Measurements from ENCODE around the gene SUSD1.
"Not testable (repeated sequence)": the region's sequence is repeated elsewhere in the genome, so short reads cannot be mapped to it uniquely, and the experiment has no call there.

The SUSD1 gene

DNA sequence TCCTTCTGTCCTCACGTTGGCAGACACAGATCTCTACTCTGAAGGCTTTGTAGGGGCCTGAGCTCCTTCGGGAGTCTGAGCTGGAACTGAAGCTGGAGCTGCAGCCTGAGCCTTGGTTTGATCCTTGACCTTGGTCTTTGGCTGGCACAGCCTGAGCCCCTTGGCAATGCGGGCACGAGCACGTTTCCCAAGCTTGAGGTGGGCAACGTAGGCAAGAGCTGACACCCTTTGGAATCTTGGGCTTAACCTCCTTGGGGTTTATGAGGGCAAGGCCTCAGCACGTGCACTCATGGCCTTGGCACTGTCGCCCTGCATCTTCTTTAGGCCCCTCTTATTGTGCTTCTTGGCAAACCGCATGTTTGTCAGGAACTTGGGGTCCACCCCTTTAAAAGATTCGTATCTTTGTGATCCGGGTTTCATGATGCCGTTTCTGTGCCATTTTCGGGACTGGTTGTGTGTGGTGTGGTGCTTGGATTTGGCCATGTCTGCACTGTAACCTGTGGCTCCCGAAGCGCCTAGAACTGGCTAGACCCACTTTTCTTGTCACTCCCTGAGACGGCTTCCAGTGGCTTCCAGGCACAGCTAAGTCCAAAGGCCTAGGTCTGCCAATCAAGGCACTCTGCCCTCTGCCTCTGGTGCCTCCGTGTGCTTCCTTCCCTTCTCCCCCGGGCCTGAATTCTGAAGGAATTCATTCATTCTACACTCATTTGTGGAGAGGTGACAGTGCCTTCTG is 1.4 kb downstream of the SUSD1 start:
- DNase-seq (ENCODE audit: low read depth in 3 of 3) = no peak

DNA sequence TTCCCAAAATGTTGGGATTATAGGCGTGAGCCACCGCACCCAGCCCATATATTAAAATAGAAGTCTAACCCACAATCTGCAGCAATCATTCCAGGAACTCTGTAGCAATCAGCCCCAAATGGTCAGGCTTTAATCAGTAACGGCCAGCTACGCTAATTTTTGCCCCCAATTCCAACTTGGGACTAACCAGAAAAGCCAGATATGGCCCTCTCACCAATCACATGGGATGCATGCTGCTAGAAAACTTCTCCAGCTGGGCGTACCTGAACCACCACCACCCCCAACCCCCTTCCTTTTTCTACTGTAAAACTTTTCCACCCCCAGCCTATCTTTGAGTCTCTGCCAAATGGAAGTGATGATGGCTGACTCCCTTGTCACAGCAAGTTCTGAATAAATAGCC is 4.1 kb downstream of the SUSD1 start:
- DNase-seq (ENCODE audit: low read depth in 3 of 3) = no peak

DNA sequence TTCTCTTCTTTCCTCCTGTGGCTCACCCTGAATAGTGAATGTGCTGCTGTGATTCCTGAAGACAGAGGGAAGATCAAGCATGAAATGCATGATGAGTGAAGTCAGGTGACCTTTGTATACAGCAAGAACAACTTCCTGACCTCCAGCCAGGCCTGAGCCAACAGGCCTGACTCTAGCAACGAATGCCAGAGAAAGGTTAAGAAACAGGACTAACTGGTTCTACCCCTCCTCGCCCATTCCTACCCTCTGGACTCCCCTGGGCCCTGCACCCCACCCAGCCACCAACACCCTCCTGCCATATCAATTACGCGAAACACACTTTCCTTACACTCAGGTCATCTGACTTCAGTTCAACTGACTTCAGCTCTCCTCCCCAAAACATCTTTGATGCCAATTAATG is 4.9 kb downstream of the SUSD1 start:
- DNase-seq (ENCODE audit: low read depth in 3 of 3) = no peak

DNA sequence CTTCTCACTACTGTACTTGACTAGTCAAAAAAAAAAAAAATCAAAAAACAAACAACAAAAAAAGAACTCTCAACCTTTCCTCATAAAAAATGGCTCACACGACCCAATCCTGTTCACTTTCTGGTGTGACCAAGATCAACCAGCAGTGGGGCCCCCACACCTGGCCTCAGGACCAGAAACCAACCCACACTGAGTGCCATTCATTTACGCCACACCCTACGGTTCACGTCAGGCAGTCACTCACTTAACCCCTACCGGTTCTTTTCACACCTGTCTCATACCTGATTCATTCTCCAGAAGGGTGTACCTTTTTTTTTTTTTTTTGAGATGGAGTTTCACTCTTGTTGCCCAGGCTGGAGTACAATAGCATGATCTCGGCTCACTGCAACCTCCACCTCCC is 5.7 kb downstream of the SUSD1 start:
- DNase-seq (ENCODE audit: low read depth in 3 of 3) = no peak

DNA sequence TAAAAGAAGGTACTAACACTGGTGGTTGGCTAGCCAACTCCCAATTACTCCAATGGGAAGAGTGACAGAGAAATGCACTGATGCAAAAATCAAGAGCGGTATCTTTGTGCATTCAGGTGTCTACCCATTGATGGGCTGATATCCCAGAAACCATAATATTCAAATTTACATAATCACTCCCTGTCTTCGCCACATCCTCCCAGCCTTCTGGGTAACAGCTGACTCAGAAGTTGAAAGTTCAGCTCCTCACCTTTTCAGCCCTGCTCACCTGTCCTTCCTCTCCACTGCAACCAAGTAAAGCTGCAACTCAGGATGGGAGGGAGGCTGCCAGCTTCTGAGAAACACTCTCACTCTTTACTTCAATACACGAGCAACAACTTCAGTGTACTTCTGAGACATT is 6.9 kb downstream of the SUSD1 start:
- DNase-seq (ENCODE audit: low read depth in 3 of 3) = no peak

DNA sequence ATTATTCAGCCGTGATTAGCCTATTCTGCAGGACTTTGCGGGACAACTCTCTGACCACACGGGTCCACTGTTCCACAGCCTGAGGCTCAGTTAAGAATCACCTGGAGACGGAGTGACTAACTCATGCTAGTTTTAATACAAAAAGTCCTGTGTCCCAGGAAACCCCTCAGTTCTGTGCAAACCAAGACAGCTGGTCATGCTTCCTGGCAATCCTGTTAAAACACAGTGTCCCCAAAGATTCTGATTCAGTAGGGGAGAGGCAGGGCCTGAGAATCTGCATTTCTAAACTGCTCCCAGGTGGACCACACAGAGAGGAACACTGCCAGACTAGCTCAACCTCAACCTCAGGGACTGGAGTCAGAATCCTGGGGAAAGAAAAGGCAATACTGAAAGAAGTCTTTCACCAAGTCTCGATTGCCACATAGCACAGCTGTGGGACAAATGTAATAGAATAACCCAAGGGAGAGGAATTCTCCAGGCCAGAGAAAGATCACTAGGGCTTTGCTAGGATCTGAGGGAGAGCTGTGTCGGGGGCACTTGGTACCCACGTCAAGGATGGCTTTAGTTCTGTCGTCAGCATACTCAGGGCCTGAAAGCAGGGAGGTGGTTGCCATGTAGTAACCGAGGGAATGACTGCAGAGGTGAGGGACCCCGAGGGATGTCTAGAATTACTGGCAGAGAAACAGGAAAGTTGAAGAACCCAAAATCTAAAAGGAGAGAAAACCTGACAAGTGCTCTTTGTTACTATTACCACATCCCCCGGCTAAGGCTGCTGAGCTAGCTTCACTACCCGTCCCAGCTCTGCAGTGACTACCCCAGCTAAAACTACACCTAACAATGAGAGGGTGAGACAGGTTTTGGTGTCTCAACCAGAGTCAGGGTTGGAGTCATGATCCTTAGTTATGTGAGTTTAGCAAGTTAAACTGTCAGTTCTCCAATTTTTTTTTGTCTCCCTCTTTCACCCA is 8.6 kb downstream of the SUSD1 start:
- no peak for DNase-seq (ENCODE audit: low read depth in 3 of 3)

DNA sequence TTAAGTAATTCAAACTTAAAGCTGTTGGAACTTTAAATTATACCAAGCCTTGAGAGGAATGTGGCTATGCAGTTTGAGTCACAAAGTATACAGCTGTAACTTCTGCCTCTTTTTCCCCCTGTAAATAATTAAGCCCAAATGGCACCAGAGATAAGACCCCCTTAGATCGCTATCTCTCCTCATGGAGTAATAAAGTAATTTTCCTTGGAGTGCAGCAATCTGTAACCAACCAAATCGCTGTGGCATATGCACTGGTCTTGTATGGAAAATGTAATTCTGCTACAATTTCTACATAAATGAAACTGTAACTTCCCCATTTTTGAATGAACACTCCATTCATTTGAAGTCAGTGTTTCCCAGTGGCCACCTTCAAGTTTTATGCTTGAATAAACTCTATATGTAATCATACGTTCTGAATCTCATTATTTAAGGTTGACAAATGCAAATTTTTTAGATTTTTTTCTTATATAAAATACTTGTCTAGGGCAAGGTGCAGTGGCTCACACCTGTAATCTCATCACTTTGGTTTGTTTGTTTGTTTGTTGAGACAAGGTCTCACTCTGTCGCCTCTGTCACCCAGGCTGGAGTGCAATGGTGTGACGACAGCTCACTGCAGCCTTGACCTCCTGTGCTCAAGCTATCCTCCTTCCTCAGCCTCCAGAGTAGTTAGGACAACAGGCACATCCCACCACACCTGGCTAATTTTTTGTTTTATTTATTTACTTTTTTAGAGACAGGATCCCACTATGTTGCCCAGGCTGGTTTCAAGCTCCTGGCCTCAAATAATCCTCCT is 12.3 kb downstream of the SUSD1 start:
- DNase-seq (ENCODE audit: low read depth in 3 of 3) = no peak

DNA sequence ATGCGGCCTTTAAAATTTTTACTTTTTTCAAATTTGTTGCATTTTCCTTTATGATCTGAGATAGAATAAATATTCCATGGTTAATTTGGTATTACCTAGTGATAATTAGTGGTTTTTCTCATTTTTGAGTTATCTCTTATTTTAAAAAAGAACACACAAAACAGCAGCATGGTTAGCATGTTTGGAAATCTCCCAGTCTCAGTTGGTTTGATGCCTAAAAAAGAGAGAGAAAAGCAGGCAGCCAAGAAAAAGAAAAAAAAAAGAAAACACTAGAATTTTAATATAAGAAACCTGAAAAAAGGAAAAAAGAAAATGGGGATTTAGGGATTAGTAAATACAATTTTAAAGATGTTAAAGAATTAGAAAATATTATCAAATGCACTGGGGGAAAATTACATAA is 15.3 kb downstream of the SUSD1 start:
- no peak for DNase-seq (ENCODE audit: low read depth in 3 of 3)

DNA sequence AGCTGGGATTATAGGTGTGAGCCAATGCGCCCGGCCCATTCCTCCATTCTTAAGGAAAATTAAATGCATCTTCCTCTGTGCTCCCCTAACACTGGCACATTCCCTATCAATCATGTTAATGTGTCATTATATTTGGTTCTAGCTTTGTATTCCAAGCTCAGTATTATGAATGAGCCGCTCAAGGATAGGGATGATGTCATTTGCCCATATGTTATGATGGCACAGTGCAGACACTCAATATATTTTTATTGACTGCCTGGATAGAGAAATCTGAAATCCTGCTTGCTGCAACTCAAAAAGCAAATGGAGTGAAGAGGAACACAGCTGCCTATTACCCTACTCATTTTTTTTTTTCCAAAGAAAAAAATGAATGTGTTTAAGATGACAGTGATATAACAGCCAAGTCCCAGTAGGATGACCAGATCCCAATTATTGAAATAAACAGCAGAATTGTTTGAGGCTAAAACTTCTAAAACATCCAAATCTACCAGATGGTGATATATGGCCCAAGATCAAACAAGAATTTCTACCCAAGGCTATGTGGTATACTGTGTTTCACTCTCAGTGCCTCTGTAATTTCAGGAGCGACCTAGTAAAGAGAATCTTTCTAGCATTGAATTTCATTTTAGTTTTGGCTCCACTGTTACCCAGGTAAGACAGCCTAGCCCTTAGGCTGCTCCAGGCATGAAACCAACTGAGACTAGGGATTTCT is 16.3 kb downstream of the SUSD1 start:
- no peak for DNase-seq (ENCODE audit: low read depth in 3 of 3)

DNA sequence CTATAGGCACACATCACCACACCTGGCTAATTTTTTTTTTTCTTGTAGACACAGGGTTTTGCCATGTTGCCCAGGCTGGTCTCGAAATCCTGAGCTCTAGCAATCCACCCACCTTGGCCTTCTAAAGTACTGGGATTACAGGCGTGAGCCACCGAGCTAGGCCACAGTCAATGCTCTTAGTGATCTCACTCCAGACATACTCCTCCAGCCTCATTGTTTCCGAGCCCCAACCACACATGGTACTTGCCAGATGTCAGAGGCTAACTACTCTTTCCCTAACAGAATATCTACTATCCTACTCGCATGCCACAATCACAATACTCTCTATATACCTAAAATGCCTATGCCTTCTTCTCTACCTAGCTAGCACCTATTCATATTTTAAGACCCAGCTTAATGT is 17.1 kb downstream of the SUSD1 start:
- no peak for DNase-seq (ENCODE audit: low read depth in 3 of 3)

DNA sequence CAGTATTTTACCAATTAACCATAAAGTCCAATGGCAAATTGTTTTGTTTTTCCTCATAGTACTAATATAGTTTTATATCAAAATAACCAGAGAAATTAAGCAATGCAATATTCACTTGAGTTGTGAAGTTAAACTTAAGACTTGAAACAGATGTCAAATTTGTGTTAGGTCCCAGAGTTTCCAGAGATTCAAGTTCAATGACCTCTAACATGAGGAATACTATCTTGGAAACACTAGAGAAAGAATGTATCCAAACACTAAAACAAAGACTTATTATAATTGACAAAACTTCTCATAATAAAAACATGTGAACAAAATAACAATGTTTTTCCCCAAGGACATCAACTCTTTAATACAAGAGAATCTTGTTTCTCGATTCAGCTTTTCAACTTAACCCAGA is 18.0 kb downstream of the SUSD1 start:
- DNase-seq (ENCODE audit: low read depth in 3 of 3) = no peak

DNA sequence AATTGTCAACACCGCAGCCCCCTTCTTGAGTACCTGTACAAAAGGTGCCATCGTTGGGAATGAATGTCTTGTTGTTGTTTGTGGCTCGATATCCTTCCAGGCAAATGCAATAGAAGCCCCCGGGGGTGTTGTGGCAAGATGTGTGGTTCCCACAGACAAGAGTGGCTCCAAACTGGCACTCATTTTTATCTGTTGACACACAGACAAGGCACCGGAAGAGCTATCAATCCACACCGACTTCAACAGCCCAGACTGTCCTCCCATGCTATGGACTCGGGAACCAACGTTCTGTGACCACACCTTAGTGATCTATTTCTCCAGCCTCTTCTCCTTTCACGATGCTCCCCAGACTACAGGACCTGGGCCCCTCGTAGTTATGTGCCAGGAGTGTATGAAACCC is 25.9 kb downstream of the SUSD1 start:
- DNase-seq (ENCODE audit: low read depth in 3 of 3) = no peak

DNA sequence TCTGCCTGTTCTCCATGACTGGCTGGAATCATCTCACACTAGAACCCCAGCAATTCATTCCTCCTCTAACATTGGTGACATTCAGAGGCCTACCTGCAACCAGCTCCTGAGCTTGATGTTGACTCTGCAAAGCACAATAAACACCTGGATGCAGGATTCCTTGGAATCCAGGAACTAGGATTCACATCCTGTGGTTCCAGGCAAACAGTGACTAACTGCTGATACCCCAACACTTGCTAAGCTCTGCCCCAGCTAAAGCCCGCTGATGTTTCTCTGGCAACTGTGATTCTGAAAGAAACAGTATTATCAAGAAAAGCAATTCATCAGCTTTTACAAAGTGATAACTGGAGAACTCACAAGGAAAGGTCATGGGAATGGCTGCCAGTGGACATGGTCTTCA is 29.2 kb downstream of the SUSD1 start:
- no peak for DNase-seq (ENCODE audit: low read depth in 3 of 3)

DNA sequence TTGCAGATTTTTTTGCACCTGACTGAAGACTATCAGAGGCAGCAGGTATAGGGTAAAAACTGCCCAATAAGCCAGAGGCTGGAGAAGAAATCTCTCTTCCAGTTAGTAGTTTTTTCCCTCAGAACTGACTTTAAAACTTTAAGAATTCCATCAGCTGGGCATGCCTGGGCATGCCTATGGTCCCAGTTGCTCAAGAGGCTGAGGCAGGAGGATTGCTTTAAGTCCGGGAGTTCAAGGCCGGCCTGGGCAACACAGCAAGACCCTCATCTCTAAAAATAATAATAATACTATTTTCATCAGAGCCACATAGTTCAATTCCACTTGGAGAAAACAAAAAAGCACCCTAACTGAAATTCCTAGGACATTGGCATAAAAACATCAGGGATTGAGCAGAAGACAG is 30.3 kb downstream of the SUSD1 start:
- no peak for DNase-seq (ENCODE audit: low read depth in 3 of 3)

DNA sequence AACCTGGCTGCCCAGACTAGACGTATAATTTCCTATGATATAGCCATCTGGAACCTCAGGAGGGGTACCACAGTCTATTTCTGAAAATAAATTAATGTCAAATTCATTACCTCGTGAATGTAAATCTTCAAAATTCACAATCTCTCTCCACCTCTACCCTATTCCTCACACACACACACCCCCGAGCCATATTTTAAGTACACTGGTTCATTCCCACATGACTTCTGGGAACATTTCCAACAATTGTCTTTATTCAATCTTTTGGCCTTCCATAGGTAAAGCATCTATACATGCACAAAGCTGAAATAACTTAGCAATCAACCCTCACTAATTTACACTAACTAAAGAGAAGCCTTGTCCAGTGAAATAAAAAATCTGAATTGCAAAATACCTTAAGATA is 32.7 kb downstream of the SUSD1 start:
- DNase-seq (ENCODE audit: low read depth in 3 of 3) = no peak

DNA sequence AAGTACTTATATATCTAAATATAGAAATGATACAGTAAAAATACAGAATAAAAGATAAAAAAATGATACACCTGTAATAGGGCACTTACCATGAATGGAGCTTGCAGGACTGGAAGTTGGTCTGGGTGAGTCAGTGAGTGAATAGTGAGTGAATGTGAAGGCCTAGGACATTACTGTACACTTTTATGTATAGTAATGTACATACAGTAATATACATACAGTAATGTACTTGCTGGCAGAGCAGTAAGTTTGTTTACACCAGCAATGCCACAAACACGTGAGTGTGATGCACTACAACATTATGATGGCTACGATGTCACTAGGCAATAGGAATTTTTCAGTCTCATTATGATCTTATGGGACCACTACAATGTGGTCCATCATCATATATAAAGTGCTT is 34.2 kb downstream of the SUSD1 start:
- DNase-seq (ENCODE audit: low read depth in 3 of 3) = no peak

DNA sequence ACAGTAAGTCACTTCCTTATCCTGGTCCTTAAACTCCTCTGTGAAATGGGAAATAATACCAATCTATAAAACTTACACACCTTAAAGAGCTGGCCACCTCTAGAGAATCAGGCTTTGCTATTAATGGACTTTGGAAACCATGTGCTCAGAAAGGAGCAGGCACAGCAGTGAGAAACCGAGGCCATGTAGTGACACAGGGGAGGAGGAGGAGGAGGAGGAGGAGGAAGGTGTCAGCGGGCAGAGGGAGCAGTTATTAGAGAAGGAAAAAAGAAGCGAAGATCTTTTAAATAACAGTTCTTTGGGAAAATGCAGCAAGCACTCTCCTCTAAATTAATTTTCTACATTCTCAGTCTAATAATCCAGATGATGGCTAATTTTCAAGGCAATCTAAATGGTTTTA is 38.0 kb downstream of the SUSD1 start:
- DNase-seq (ENCODE audit: low read depth in 3 of 3) = no peak

DNA sequence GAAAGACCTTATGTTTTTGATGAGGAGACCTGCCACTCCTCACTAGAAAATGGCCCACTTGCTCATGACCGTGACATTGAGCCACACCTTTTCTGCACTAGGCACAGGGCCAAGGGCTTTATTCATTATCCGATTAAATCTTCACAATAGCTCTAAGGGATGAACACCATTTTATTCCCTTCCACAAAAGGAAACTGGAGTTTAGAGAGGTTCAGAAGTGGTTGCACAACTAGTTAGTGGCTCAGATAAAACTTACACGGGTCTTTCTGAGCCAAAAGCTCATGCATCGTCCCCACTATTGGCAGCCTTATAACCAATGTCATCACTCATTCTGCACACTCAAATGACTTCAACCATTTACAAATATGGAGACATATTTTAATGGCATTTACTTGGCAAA is 39.4 kb downstream of the SUSD1 start:
- DNase-seq (ENCODE audit: low read depth in 3 of 3) = no peak

DNA sequence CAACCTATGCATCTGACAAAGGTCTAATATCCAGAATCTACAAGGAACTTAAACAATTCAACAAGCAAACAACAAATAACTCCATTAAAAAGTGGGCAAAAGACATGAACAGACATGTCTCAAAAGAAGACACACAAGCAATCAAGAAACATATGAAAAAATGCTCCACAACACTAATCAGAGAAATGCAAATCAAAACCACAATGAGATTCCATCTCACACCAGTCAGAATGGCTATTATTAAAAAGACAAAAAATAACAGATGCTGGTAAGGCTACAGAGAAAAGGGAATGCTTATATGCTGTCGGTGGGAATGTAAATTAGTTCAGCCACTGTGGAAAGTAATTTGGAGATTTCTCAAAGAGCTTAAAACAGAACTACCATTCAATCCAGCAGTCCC is 41.3 kb downstream of the SUSD1 start:
- DNase-seq (ENCODE audit: low read depth in 3 of 3) = not testable (repeated sequence)

DNA sequence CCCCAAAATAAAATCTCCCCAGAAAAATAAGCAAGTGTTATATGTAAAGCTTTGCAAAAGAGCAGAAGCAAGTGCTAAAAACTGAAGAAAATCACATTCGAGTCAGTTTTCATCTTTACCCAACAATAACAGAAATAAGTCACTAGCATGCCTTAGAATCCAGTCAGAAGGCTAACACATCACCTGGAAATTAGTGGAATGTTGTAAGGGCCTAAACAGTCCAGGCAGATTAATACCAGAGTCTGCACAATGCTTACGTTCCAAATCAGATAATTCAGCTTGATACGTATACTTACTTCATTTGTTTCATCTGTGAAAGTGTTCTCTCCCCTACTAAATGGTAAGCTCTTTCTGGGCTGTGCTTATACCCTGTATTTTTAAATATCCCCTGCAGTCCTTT is 42.7 kb downstream of the SUSD1 start:
- DNase-seq (ENCODE audit: low read depth in 3 of 3) = no peak

DNA sequence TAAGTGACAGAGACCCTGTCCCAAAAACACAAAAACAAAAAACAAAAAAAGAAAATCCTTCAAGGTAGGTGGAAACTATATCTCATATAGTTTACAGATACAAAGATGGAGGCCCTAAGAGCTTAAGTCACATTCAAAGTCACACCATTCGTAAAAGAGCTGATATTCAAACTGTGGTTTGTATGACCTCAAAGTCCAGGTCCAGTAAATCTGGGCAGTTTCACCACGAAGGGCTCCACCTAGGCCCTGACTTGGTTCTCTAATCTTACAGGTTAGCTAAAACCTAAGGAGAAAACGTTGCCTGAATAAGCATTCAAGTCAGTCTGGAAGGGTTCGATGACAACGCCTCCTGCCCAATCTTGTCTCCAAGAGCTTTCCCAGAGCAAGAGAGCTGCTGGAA is 44.1 kb downstream of the SUSD1 start:
- no peak for DNase-seq (ENCODE audit: low read depth in 3 of 3)

DNA sequence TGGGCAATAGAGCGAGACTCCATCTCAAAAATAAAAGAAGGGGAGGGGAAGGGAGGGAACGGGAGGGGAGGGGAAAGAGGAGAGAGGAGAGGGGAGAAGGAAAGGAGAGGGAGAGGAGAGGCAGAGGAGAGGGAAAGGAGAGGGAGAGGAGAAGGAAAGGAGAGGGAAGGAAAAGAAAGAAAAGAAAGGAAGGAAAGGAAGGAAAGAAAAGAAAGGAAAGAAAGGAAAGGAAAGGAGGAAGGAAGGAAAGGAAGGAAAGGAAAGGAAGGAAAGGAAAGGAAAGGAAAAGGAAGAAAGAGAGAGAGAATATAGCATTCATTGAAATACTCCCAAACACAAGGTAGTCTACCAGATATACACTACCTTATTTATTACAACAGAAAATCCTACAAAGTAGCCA is 44.8 kb downstream of the SUSD1 start:
- DNase-seq (ENCODE audit: low read depth in 3 of 3) = no peak
